Mesenchymal stem cell (in vitro differentiated cells and primary cell): ENCODE data around the gene SEPTIN3.
A peak's percentile ranks its signal among the peaks of the same experiment; 100 is the strongest.

Experiments used
- DNase-seq: peaks from one replicate; pipeline ENCODE4 v3.0.0-alpha.2; 2013
- H2AFZ ChIP-seq: one replicate; pipeline ENCODE4 v1.6.1; 2013; ENCODE audit warnings: low read depth, mild to moderate bottlenecking, control low read depth, inconsistent platforms, low read length, moderate library complexity
- H2AK5ac ChIP-seq: 2 replicates; pipeline ENCODE4 v1.6.1; 2013; ENCODE audit warnings: low read length, moderate library complexity, mild to moderate bottlenecking, inconsistent platforms; ENCODE audit not compliant: severe bottlenecking
- H2BK120ac ChIP-seq: one replicate; pipeline ENCODE4 v1.6.1; 2013; ENCODE audit warnings: low read depth, mild to moderate bottlenecking, inconsistent platforms, low read length, moderate library complexity
- H2BK12ac ChIP-seq, 2 experiments: one replicate each; pipeline ENCODE4 v1.6.1; 2013; ENCODE audit warnings: inconsistent platforms in 2 of 2, low read length in 2 of 2, mild to moderate bottlenecking in 2 of 2, moderate library complexity in 2 of 2, control low read depth in 1 of 2
- H2BK15ac ChIP-seq: one replicate; pipeline ENCODE4 v1.6.1; 2013; ENCODE audit warnings: mild to moderate bottlenecking, low read depth, inconsistent platforms; ENCODE audit not compliant: poor library complexity, severe bottlenecking
- H2BK5ac ChIP-seq: 2 replicates; pipeline ENCODE4 v1.6.1; 2013; ENCODE audit warnings: low read depth, mild to moderate bottlenecking, low read length, control low read depth, inconsistent platforms; ENCODE audit not compliant: poor library complexity, severe bottlenecking
- H3K14ac ChIP-seq, 2 experiments: one replicate each; pipeline ENCODE4 v1.6.1; 2013; ENCODE audit warnings: inconsistent platforms in 2 of 2, low read length in 2 of 2, control low read depth in 1 of 2, mild to moderate bottlenecking in 1 of 2, moderate library complexity in 1 of 2
- H3K18ac ChIP-seq, 2 experiments: one replicate each; pipeline ENCODE4 v1.6.1; 2013; ENCODE audit warnings: inconsistent platforms in 2 of 2, low read length in 2 of 2, control low read depth in 1 of 2, low read depth in 1 of 2, mild to moderate bottlenecking in 1 of 2
- H3K23ac ChIP-seq, 2 experiments: one replicate each; pipeline ENCODE4 v1.6.1; 2013; ENCODE audit warnings: inconsistent platforms in 2 of 2, low read length in 2 of 2, mild to moderate bottlenecking in 2 of 2, moderate library complexity in 2 of 2, control low read depth in 1 of 2
- H3K27ac ChIP-seq: 2 replicates; pipeline ENCODE4 v1.5.1; 2013; ENCODE audit warnings: mild to moderate bottlenecking, moderate library complexity, low read length, control low read depth, inconsistent platforms; ENCODE audit not compliant: poor library complexity, severe bottlenecking
- H3K27me3 ChIP-seq, 2 experiments: 2 replicates each; pipeline versions ENCODE4 v1.6.1 to v1.7.0; 2013; ENCODE audit warnings: low read length in 2 of 2, mild to moderate bottlenecking in 2 of 2, moderate library complexity in 2 of 2, control low read depth in 1 of 2, inconsistent platforms in 1 of 2; ENCODE audit not compliant: control insufficient read depth in 1 of 2, insufficient read depth in 1 of 2
- H3K36me3 ChIP-seq, 2 experiments: 2 replicates each; pipeline versions ENCODE4 v1.6.1 to v1.7.0; 2013; ENCODE audit warnings: low read length in 2 of 2, control low read depth in 1 of 2, inconsistent platforms in 1 of 2, low read depth in 1 of 2, mild to moderate bottlenecking in 1 of 2; ENCODE audit not compliant: insufficient read depth in 2 of 2, control insufficient read depth in 1 of 2
- H3K4ac ChIP-seq, 2 experiments: one replicate each; pipeline ENCODE4 v1.6.1; 2013; ENCODE audit warnings: inconsistent platforms in 2 of 2, low read length in 2 of 2, mild to moderate bottlenecking in 2 of 2, moderate library complexity in 2 of 2, control low read depth in 1 of 2, low read depth in 1 of 2
- H3K4me1 ChIP-seq: 2 replicates; pipeline ENCODE4 v1.6.1; 2013; ENCODE audit warnings: low read depth, low read length, control low read depth; ENCODE audit not compliant: control insufficient read depth, insufficient read depth
- H3K4me2 ChIP-seq: 2 replicates; pipeline ENCODE4 v1.6.1; 2013; ENCODE audit warnings: low read length, mild to moderate bottlenecking, inconsistent platforms; ENCODE audit not compliant: poor library complexity, severe bottlenecking
- H3K4me3 ChIP-seq, 2 experiments: 2 replicates each; pipeline versions ENCODE4 v1.5.1 to v1.7.0; 2013; ENCODE audit warnings: low read length in 2 of 2, mild to moderate bottlenecking in 2 of 2, control low read depth in 1 of 2, low read depth in 1 of 2; ENCODE audit not compliant: insufficient read depth in 1 of 2
- H3K79me1 ChIP-seq: replicated peaks from 2 replicates; pipeline ENCODE4 v1.6.1; 2013; ENCODE audit warnings: mild to moderate bottlenecking, control low read depth, low read length, inconsistent platforms; ENCODE audit not compliant: poor library complexity, severe bottlenecking
- H3K9ac ChIP-seq: 2 replicates; pipeline ENCODE4 v1.7.0; 2013; ENCODE audit warnings: mild to moderate bottlenecking, low read length, moderate library complexity
- H3K9me3 ChIP-seq: 2 replicates; pipeline ENCODE4 v1.7.0; 2013; ENCODE audit warnings: mild to moderate bottlenecking, low read length; ENCODE audit not compliant: control insufficient read depth
- H4K8ac ChIP-seq: one replicate; pipeline ENCODE4 v1.6.1; 2013; ENCODE audit warnings: inconsistent platforms, mild to moderate bottlenecking, low read length, moderate library complexity
- H4K91ac ChIP-seq: one replicate; pipeline ENCODE4 v1.6.1; 2013; ENCODE audit warnings: mild to moderate bottlenecking, low read length, inconsistent platforms
- WGBS: methylation state at CpG from one replicate; pipeline ENCODE4 v1.1.7; 2013; ENCODE audit warnings: mixed read lengths; 5-methylcytosine and 5-hydroxymethylcytosine counted together

Gene SEPTIN3

DNA sequence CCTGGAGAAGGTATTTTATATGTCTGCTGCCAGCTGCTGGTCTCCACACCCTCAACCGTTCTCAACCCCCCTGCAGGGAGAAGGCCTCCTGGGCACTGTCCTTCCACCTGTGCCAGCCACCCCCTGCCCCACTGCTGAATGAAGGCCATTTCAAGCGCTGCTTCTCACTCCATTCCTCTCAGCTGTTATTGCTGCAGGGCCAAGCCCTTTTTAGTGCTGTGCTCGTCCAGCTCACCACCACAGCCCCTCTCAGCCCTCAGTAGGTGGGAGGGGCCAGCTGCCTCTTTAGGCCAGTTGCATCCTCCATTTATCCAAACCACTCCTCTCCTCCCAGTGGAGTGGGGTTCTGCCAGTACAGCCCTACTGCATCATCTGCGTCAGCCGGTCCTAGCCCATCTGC lies 27.6 kb downstream of the SEPTIN3 start:
- no peak for DNase-seq
- H2AK5ac ChIP-seq, result no peak overlapping the region
- H2BK15ac ChIP-seq, result no peak overlapping the region
- H3K18ac ChIP-seq, result no peak overlapping the region
- no peak overlapping the region for H3K4ac ChIP-seq
- no peak overlapping the region for H3K4me3 ChIP-seq
- no peaks in the 10 kb centered on the region for H3K9me3 ChIP-seq
- WGBS, result 83% methylated on average over 5 of the region's 5 CpGs
- no peak overlapping the region for H2BK12ac ChIP-seq
- peaks cover 51% of the 10 kb centered on the region in 2 experiments for H3K27me3 ChIP-seq
- no peak overlapping the region for H2BK120ac ChIP-seq
- H2BK5ac ChIP-seq, result no peak overlapping the region
- H3K23ac ChIP-seq, result no peak overlapping the region
- H3K4me2 ChIP-seq, result no peak overlapping the region
- no peak overlapping the region for H4K8ac ChIP-seq
- no peaks in the 10 kb centered on the region for H3K79me1 ChIP-seq
- H3K27ac ChIP-seq, result no peak overlapping the region
- H3K36me3 ChIP-seq, result no peaks in the 10 kb centered on the region
- no peaks in the 10 kb centered on the region for H3K4me1 ChIP-seq
- no peak overlapping the region for H3K9ac ChIP-seq
- no peak overlapping the region for H4K91ac ChIP-seq
- H2AFZ ChIP-seq, result no peak overlapping the region
- no peak overlapping the region for H3K14ac ChIP-seq

DNA sequence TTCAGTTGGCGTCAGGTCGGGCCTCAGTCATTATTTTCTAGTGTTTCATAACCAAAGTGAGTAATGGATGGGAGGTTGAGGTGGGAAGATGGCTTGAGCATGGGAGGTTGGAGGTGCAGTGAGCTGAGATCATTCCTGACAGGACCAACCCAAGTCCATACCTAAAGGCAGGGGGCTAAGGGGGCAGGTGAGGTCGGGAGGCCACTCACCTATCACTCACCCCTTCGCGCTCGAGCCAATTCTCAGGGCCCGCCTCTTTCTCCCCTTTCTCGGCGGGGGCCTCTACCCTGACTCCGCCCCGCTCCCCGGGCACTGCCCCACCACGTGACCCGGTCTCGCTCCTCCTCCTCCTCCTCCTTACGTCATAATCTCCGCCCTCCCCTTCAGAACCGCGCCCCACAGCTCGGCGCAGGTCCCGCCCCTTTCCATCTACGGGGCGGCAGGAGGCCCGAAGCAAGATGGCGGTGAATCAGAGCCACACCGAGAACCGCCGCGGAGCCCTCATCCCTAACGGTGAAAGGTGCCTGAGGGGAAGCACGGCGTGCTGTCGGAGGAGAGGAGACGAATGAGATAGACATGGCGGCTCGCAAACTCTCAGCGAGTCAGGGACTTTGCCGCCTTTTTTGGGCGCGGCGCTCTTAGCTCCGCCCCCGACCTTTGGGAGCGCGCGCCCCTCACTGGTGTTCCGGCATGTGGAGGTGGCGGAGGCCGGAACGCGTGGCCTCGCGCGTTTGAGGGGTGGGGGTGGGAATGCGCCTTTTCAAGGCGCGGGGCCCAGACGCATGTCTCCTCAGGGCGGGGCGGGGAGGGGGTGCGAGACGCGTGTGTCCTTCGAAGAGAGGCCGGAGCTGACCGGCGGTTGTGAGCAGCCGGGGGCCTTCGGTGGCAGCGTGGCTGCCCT lies 29.4 kb downstream of the SEPTIN3 start, which contains the start of gene WBP2NL:
Gene WBP2NL (plus strand): TSS at position 428 of the 901 bp plus-strand sequence. CDS start 31 bp downstream, at position 459.
- no peak within 1 kb of the TSS for H2BK15ac ChIP-seq
- no peak within 1 kb of the TSS for H2BK5ac ChIP-seq
- H3K14ac ChIP-seq, result no peak within 1 kb of the TSS
- no peak within 1 kb of the TSS for H3K27ac ChIP-seq
- H3K4me3 ChIP-seq, result peak within 1 kb of the TSS in 1 of 2 experiments; percentile 76
- H2AK5ac ChIP-seq, result no peak within 1 kb of the TSS
- no peak for DNase-seq
- WGBS, result 94% methylated on average over 67 of the region's 71 CpGs
- no peak within 1 kb of the TSS for H3K18ac ChIP-seq
- no peak within 1 kb of the TSS for H2BK12ac ChIP-seq
- H4K91ac ChIP-seq, result no peak within 1 kb of the TSS
- H3K23ac ChIP-seq, result peak within 1 kb of the TSS in 1 of 2 experiments; percentile 27
- H3K9me3 ChIP-seq, result no peaks in the 10 kb centered on the region
- H3K36me3 ChIP-seq, result no peaks in the 10 kb centered on the region
- no peak within 1 kb of the TSS for H3K4me2 ChIP-seq
- H2BK120ac ChIP-seq, result no peak within 1 kb of the TSS
- H3K27me3 ChIP-seq, result peaks cover 44 to 45% of the 10 kb centered on the region in 2 experiments
- H3K9ac ChIP-seq, result peak within 1 kb of the TSS; percentile 74
- no peak within 1 kb of the TSS for H2AFZ ChIP-seq
- no peak within 1 kb of the TSS for H3K4ac ChIP-seq
- no peaks in the 10 kb centered on the region for H3K79me1 ChIP-seq
- no peaks in the 10 kb centered on the region for H3K4me1 ChIP-seq
- H4K8ac ChIP-seq, result no peak within 1 kb of the TSS

DNA sequence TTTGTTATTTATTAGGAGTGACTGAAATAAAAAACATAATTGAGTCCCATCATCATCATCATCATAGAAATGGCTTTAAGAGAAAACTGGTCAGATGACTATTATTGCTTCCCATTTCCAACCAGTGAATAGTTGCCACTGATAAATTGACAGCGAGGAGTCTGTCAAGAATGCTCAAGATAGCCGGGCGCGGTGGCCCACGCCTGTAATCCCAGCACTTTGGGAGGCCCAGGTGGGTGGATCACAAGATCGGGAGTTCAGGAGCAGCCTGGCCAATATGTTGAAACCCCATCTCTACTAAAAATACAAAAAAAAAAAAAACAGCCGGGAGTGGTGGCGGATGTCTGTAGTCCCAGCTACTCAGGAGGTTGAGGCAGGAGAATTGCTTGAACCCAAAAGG lies 31.2 kb downstream of the SEPTIN3 start:
- H3K79me1 ChIP-seq, result no peaks in the 10 kb centered on the region
- H3K9ac ChIP-seq, result no peak overlapping the region
- no peak overlapping the region for H3K27ac ChIP-seq
- WGBS, result 94% methylated on average over 7 of the region's 8 CpGs
- H3K4me1 ChIP-seq, result no peaks in the 10 kb centered on the region
- H3K14ac ChIP-seq, result no peak overlapping the region
- no peak overlapping the region for H2BK5ac ChIP-seq
- no peaks in the 10 kb centered on the region for H3K36me3 ChIP-seq
- H3K27me3 ChIP-seq, result peaks cover 26 to 28% of the 10 kb centered on the region in 2 experiments
- H3K23ac ChIP-seq, result no peak overlapping the region
- H3K4ac ChIP-seq, result no peak overlapping the region
- H2BK12ac ChIP-seq, result no peak overlapping the region
- H3K4me3 ChIP-seq, result no peak overlapping the region
- H2BK120ac ChIP-seq, result no peak overlapping the region
- no peak overlapping the region for H4K8ac ChIP-seq
- H2AK5ac ChIP-seq, result no peak overlapping the region
- no peak overlapping the region for H2AFZ ChIP-seq
- H2BK15ac ChIP-seq, result no peak overlapping the region
- no peak overlapping the region for H3K18ac ChIP-seq
- no peak overlapping the region for H3K4me2 ChIP-seq
- no peak for DNase-seq
- no peak overlapping the region for H4K91ac ChIP-seq
- peaks cover 2% of the 10 kb centered on the region for H3K9me3 ChIP-seq

DNA sequence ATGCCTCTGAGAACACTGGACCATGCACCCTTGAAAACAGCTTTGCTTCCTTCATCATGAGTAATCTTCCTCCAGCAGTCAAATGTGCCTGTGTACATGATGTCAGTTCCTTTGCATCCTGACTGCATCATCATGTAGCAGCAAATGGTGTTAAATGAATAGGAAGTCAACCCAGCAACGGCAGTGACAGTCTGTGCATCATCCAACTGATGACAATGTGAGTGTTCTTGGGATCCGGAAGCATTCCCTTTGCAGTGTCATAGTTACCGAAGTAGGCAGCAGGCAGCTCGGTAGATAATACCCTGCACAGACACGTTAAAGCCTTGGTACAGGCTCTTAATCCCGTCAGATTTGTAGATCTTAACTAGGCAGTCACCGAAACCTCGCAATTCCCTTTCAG lies 31.9 kb downstream of the SEPTIN3 start:
- no peaks in the 10 kb centered on the region for H3K79me1 ChIP-seq
- H3K18ac ChIP-seq, result no peak overlapping the region
- no peaks in the 10 kb centered on the region for H3K36me3 ChIP-seq
- H3K27ac ChIP-seq, result no peak overlapping the region
- no peak overlapping the region for H3K9ac ChIP-seq
- H2BK5ac ChIP-seq, result no peak overlapping the region
- no peak overlapping the region for H3K14ac ChIP-seq
- no peak overlapping the region for H2AFZ ChIP-seq
- no peak overlapping the region for H4K8ac ChIP-seq
- no peak overlapping the region for H3K4ac ChIP-seq
- H3K4me2 ChIP-seq, result no peak overlapping the region
- no peak overlapping the region for H3K4me3 ChIP-seq
- H3K23ac ChIP-seq, result no peak overlapping the region
- no peak overlapping the region for H2BK12ac ChIP-seq
- H4K91ac ChIP-seq, result no peak overlapping the region
- DNase-seq, result peak; percentile 21
- peaks cover 20 to 26% of the 10 kb centered on the region in 2 experiments for H3K27me3 ChIP-seq
- WGBS, result 68% methylated on average over 8 of the region's 8 CpGs
- peaks cover 6% of the 10 kb centered on the region for H3K9me3 ChIP-seq
- H3K4me1 ChIP-seq, result no peaks in the 10 kb centered on the region
- H2AK5ac ChIP-seq, result no peak overlapping the region
- no peak overlapping the region for H2BK15ac ChIP-seq
- no peak overlapping the region for H2BK120ac ChIP-seq
